Stimulated activated CD4-positive, alpha-beta T cell treated with anti-CD3 and anti-CD28 coated beads, Interleukin-4, amount 100 ng/mL, for 1 hour (primary cell): ENCODE results near the gene ANXA4.
"Not testable (repeated sequence)": the region's sequence is repeated elsewhere in the genome, so short reads cannot be mapped to it uniquely, and the experiment has no call there.

Source experiments
- DNase-seq: peaks from one replicate; pipeline ENCODE4 v3.0.0-alpha.2; 2020

ANXA4 gene

GRCh38 chr2:69815717-69816116, 73.8 kb downstream of the ANXA4 start:
- no peak for DNase-seq

- peak; percentile 56 for DNase-seq
Measured at GRCh38 chr2:69816923-69817542, 75.1 kb downstream of the ANXA4 start.

GRCh38 chr2:69817729-69818501, 76.0 kb downstream of the ANXA4 start:
- no peak for DNase-seq

GRCh38 chr2:69827796-69828540, 86.0 kb downstream of the ANXA4 start:
- no peak for DNase-seq

- no peak for DNase-seq
Measured at GRCh38 chr2:69828938-69829255, 87.0 kb downstream of the ANXA4 start.

- DNase-seq = peak; percentile 99
Measured at GRCh38 chr2:69829256-69830044, 87.5 kb downstream of the ANXA4 start, which contains the start of gene GMCL1. Gene GMCL1, plus strand, starts transcription at chr2:69829660. Its CDS starts 233 bp downstream, at chr2:69829893.

GRCh38 chr2:69830045-69830905, 88.3 kb downstream of the ANXA4 start:
- DNase-seq = peak; percentile 34

- not testable (repeated sequence) for DNase-seq
Measured at GRCh38 chr2:69830906-69831241, 88.9 kb downstream of the ANXA4 start.

- no peak for DNase-seq
Measured at GRCh38 chr2:69831354-69831905, 89.5 kb downstream of the ANXA4 start.

- no peak for DNase-seq
Measured at GRCh38 chr2:69833752-69834151, 91.8 kb downstream of the ANXA4 start.

- DNase-seq = no peak
Measured at GRCh38 chr2:69835666-69836065, 93.7 kb downstream of the ANXA4 start.

GRCh38 chr2:69836316-69836715, 94.4 kb downstream of the ANXA4 start:
- no peak for DNase-seq

GRCh38 chr2:69837533-69837932, 95.6 kb downstream of the ANXA4 start:
- no peak for DNase-seq

GRCh38 chr2:69843993-69844392, 102.1 kb downstream of the ANXA4 start:
- no peak for DNase-seq

- no peak for DNase-seq
Measured at GRCh38 chr2:69844560-69844959, 102.6 kb downstream of the ANXA4 start.

- no peak for DNase-seq
Measured at GRCh38 chr2:69846182-69847067, 104.5 kb downstream of the ANXA4 start.

- no peak for DNase-seq
Measured at GRCh38 chr2:69847068-69847828, 105.3 kb downstream of the ANXA4 start.

- DNase-seq = no peak
Measured at GRCh38 chr2:69848186-69848790, 106.4 kb downstream of the ANXA4 start.

GRCh38 chr2:69858261-69858660, 116.3 kb downstream of the ANXA4 start:
- DNase-seq = no peak

- DNase-seq = no peak
Measured at GRCh38 chr2:69863298-69863697, 121.4 kb downstream of the ANXA4 start.
